Colon (tissue), 2 donors: ENCODE results near the gene RNF8.
A peak's percentile ranks its signal among the peaks of the same experiment; 100 is the strongest.
"Not testable (repeated sequence)": the region's sequence is repeated elsewhere in the genome, so short reads cannot be mapped to it uniquely, and the experiment has no call there.

Experiments
- FAIRE-seq: peaks from 2 replicates; lab custom pipeline; 2012; peaks lifted over from hg19 to GRCh38; lab: Jason Lieb, UNC
- donor health status: control.
- donor health status: control.

RNF8 gene, protein sequence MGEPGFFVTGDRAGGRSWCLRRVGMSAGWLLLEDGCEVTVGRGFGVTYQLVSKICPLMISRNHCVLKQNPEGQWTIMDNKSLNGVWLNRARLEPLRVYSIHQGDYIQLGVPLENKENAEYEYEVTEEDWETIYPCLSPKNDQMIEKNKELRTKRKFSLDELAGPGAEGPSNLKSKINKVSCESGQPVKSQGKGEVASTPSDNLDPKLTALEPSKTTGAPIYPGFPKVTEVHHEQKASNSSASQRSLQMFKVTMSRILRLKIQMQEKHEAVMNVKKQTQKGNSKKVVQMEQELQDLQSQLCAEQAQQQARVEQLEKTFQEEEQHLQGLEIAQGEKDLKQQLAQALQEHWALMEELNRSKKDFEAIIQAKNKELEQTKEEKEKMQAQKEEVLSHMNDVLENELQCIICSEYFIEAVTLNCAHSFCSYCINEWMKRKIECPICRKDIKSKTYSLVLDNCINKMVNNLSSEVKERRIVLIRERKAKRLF

DNA sequence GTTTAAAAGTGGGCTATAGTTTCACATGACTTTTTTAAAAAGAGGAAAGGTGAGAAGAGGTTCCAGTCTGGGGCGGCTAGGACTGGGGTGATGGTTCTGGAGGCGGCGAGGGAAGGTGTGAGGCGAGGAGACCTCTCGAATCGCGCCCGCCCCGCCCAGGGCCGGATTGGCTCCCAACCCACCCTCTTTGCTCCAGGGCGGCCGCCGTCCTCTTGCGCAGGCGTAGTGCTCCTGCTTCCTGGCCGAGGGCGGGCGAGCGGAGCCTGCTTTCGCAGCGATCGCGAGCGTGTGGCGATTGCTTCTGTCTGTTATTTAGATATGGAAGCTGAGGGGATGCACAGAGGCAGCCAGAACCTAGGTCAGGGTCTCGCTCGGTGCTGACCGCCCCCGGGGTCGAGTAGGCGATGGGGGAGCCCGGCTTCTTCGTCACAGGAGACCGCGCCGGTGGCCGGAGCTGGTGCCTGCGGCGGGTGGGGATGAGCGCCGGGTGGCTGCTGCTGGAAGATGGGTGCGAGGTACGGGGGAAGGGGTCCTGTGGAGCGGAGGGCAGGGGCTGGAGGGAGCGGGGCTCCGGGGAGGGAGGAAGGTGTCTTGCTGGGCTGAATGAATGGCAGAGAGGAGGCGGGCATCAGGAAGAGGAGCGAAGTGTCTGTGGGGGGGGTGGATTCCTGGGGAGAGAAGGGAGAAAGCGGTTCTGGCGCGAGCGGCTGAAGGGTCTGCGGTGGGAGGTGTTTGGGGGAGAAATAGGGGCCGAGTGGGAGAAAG lies at the start of gene RNF8:
RNF8 (plus strand) TSS at position 223 of the 765 bp plus-strand sequence; CDS start at position 405, 182 bp downstream.
- FAIRE-seq: no peak

DNA sequence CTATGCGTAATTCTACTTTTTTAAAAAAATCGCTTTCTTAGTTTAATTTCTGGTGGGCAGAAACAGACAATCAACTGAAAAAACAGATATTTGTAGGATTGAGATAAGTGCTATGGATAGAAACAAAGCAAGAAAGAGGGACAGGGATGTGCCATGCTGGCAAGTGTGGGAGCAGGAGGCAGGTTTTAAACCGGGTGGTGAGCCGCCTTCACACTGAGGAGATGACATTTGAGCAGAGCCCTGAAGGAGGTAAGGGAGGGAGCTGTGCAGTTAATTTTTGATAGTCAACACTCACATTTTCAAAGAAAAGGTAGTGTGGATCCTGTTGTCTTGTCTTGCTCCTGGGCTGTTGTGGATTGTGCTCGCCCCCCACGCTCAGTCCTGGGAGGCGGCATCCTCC lies 49.0 kb upstream of the RNF8 start:
- no peak for FAIRE-seq

DNA sequence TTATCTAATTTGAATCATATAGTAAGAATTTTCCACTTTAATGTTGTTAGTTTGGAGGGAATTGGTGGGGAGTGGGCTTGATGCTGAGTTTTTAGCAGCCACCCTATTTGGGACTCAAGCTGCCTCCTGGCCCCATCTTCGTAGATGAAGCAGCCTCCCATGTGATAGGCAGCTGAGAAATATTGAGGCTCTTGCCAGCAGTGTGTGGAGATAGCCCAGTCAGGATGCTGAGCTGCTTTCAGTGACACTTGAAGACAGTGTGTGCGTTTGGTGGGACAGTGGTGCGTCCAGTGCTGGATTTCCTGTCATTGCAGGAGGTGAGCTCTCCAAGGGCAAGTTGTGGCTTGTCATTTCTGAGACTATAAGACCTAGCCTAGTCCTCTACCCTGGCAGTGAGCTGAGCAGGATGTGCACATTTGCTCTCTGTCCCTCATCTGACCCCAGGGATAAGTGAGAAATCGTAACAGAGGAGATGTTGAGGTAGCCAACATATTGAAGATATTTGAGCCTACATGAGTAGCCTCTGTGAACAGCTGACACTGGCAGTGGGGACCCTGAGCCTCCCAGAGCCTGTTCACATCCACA lies 47.9 kb upstream of the RNF8 start:
- FAIRE-seq: no peak

DNA sequence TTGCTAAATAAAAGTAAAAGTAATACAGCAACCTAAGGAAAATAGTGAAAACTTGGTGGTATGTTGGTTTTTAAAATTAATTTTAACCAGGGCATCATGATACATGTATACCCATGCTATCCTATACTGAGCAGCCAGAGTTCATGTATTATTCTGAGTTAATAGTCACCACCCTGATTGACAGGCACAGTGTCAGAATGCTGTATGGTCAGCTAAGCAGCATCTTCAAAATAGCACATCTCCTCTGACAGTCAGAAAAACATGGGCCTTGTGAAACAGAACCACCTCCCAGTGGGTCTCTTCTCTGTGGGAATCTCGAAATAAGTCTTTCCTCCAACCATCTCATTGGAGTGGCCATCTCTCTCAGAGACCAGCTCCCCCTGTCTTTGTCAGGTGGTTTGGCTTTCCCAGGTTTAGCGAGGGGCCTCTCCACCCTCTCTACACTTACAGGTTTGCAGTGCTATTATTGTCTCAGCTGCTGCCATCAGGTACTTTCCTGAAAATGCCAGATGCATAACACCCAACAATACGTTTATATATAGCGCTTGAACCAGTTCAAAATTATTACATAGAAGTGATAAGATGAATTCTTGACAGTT lies 47.1 kb upstream of the RNF8 start:
- FAIRE-seq: no peak

DNA sequence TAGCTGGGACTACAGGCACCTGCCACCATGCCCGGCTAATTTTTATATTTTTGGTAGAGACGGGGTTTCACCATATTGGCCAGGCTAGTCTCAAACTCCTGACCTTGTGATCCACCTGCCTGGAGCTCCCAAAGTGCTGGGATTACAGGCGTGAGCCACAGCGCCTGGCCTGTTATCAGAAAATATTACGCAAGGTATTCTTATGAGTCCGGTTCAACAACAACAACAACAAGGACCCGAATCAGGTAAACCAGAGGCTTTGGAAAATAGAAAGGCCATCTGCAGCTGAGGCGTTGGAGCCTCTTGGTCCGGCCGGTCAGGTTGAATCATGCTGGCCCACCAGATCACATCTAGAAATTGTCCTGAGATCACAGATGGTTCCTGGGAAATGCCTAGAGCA lies 46.3 kb upstream of the RNF8 start:
- FAIRE-seq: not testable (repeated sequence)

DNA sequence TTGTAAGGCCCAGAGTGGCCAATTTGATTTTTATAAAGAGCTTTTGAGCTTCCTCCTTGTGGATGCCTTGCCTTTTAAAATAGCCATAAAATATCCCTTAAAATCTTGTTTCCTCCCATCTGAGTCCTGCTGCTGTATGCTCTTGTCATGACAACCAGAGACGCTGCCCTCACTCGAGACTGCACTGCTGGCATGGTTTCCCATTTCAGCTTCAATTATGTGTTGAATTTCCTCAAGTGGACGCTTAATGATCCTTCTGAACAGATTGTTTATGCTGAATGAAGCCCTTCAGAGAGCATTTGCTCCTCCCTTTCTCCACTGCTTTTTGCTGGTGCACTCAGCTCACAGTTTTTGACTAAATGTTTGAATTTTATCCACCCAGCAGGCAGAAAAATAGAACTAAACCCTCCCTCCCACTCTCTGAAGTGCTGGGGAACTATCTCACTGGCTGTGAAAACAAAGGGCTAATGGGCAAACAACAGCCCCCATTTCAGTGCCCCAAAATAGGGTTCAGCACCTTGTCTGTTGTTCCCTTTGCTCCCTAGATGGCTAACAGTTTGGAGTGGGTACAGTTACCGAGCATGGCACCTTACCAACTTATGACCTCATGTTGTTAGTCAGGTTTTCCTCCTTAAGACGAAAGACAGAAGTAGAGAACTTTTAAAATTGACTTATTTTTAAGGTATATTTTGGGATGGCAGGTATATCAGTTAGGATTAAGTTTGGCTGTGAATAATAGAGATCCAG lies 45.5 kb upstream of the RNF8 start:
- FAIRE-seq: no peak

DNA sequence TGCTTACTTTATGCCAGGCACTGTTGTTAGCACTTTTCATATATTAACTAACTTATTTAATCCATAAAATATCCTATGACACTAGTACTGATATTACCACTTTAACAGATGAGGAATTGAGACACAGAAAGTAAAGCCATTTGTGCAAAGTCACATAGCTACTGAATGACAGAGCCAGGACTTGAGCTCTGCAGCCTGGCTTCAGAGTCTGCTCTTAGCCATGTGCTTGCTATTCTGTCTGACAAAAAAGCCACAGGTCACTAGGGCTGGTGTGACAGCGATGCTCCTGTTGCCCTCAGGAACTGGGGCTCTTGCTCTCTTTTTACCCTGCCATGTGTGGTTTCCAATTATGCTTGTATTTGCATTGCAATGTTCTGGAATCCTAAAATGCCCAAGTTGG lies 44.7 kb upstream of the RNF8 start:
- FAIRE-seq: no peak

DNA sequence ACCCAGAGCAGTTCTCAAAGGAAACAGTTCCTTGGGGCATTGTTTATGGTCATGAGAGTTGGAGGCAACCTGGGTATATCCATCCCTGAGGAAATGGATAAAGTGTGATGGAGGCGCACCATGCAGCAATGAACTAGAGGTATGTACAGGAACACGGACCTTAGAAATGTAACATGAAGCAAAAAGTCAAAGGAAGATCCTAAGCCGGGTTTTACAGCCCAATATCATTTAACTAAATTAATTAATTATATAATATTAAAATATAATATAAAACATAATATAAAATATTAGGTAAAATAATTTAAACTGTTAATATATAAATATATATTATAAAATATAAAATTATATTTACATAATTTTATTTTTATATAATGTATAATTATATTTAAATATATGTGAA lies 44.1 kb upstream of the RNF8 start:
- FAIRE-seq: peak; percentile 95

DNA sequence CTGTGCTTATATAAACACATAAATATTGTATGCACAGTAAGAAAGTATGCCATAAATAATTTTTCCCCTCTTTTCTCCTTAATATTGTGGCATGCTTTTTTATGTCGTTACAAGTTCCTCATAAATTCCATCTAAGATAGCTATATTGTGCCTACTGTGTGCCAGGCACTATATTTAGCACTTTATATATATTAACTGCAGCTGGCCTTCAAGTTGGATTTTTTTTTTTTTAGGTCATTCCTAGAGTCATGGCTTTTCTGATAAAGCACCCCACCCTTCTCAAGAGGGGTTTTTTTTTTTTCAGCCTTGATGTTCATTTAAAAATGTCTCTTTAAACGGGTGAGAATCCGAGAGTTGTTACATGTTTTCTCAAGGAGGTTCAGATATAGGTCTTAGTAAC lies 42.8 kb upstream of the RNF8 start:
- no peak for FAIRE-seq

DNA sequence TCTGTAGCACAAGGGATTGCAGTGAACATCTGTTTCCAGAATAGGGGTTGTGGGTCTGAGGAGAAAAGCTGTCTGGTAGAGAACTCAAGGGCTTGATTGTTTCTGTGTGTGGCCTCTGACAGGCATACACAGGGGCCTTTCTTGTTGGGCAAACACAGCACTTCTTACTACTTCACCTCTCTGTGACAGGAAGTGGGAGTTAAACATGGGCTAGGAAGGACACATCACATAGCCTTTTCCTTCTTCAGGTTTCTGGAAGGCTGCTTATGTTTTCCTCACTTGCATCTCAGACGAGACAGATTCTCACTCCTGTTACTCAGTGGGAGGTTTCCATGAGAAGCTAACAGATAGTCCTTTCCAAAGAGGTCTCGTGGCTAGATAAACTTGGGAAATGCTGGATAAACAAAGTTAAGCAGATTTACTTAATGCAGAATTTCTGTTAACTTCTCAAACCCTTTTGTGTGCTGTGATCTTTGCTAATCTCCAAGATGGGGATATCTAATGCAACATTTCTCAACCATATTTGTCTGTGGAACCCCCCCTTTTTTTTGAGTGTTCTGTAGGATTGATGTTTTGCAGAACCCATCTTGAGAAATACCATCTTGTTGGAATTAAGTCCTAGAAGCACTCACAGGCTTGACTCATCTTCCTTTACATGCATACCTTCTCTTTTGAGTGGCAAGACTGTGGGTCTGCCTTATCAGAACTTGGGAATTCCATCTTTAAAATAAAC lies 41.9 kb upstream of the RNF8 start:
- FAIRE-seq: no peak

DNA sequence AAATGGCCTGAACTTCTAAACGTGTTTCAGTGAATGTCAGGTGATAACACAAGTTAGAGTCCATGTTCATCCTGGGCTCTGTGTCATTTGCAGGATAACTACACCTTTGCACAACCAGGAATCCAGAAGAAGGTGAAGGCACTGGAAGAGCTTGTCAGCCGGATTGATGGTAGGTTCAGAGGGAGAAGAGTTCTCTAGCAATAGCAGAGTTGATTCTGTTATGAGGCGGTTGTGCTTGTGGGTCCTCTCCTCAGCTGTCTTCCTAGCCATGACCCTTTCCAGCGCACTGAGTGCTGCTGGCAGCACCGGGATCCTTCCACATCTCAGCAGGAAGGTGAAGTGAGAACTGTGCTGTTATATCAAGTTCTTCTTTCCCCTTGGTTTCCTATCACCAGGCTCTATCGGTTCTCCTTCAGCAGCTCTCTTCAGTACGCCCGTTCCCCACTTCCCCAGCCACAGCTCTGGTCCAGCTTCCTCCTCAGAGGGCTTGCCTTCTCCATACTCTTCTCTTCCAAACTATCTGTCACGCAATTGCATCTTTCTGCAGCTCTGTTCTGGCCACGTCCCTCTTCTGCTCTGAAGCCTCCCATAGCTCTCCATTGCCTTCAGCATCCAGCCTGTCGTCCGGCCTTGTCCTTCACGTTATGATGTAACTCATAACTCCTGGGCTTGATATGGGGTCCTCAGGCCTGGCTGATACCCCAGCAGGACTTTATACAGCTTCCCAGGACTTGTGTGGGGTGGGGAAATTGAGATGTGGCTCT lies 39.9 kb upstream of the RNF8 start:
- no peak for FAIRE-seq

DNA sequence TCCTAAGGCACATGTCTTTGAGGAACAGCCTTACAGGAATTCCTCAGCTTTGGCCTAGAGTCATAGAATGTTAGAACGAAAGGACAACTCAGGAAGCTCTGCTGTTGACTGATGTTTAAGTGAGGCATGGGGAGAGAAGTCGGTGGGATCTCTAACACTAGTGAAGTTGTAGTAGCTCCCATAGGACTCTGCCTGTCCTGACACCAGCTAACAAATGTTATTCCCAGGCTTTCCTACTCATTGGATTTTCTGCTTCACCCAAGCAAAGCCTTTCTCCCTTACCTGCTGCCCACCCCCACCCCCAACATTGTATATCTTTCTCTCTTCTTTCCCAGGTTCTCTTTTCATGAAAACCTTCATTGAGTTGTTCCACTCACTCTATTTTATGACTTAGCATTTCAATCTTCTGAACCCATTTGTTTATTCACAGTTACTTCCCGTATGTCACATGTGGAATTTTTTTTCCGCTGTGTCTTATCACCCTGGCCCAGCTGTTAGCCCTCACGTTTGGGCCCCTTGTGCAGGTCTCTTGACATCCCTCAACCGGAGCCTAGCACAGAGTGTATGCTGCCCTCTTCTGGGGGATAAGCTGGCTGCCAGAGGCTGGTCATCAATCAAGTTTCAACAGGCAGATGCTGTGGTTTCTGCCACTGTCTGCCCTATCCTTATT lies 39.2 kb upstream of the RNF8 start:
- FAIRE-seq: no peak

DNA sequence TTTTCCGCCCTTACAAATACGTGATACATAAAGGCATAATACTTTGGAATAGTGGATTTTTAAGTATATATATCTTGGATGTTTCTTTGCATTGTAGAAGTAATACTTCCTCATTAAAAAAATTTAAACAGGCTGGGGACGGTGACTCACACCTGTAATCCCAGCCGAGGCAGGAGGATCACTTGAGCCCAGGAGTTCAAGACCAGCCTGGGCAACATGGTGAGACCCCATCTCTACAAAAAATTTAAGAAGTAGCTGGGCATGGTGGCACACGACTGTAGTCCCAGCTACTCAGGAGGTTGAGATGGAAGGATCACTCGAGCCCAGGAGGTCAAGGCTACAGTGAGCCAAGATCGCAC lies 38.6 kb upstream of the RNF8 start:
- no peak for FAIRE-seq

DNA sequence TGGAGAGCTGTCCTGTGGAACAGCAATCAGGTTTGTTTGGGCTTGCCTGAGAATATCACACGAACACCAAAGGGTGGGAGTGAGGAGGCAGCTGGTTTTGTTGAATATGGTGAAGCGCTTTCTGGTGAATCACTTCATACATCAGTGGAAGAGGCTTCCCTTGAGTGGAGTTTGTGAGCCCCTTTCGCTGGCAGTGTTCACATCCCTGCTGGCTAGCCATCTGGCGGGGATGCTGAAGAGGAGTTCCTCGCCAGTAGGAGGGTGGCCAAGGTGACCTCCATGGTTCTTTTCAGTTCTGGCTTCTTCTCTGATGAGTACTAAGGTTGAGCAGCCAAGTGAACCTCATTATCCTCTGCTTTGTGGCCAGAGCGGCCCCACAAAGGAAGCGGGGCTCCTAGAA lies 37.7 kb upstream of the RNF8 start:
- no peak for FAIRE-seq

DNA sequence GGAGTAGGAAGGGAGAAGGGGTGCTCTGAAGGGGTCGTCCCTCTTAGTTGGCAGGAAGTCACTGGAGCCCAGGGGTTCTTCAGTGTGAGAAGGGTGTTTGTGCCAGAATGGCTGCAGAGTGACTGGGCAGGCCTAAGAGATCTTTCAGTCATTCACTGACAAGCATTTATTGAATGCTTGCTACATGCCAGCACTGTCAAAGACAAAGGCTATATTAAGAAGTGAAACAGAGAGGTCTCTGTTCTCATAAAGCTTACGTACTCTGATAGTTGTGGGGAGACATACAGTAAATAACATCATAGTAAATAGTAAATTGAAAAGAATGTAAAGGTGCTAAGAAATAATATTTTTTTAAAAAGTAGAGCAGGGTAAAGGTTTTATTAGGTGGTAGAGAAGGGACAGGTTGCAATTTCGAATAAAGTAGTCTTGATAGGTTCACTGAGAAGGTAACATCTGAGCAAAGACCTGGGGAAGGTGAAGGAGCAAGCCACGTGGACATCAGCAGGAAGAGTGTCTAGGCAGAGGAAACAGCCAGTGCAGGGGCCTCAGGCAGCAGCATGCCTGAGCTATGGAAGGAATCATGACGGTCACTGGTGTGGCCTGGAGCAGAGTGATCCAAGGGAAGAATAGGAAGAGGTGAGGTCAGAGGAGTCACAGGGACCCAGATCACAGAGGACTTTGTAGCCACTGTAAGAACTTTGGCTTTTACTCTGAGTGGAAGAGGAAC lies 36.3 kb upstream of the RNF8 start:
- no peak for FAIRE-seq

DNA sequence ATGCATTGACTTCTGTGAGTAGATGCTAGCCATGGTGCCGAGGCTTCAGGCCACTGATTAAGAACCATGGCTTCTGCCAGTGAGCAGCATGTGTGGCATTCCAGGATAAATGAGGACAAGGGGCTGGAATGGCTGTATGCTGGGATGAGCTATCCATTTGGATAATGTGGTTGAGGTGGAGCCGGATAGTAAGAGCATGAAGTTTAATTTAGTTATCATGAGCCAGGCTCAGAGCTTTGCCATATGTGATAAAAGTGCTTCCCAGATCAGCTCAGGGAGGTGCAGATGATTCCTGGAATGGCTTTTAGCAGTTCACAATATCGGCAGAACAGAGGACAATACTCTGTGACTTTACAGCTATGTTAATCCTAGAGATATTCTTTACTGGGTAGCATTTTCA lies 34.6 kb upstream of the RNF8 start:
- FAIRE-seq: no peak

DNA sequence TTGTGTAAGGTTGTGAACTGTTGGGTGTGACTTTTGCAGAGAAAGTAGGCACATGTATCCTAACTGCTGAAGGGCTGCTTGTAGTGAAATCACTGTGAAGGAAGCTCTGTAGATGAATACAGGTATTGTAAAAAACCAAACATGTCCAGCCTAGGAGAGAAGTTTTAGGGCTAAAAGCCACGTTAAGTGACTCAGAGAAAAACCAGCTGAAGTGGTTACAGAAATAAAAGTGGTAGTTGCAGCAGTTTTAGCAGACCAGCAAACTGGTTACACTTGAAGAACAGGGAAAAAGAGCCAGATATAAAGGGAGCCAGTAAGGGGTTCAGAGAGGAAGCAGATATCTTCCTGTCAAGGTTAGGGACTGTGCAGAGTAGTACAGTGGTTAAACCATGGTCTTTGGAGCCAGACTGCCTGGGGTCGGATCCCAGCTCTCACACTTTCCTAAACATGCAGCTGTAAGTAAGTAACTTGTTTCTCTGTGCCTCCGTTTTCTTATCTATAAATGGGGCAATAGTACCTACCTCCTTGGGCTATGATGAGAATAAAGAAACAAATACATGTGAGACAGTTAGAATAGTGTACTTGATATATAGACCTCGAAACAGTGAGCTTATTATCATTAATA lies 33.8 kb upstream of the RNF8 start:
- no peak for FAIRE-seq

DNA sequence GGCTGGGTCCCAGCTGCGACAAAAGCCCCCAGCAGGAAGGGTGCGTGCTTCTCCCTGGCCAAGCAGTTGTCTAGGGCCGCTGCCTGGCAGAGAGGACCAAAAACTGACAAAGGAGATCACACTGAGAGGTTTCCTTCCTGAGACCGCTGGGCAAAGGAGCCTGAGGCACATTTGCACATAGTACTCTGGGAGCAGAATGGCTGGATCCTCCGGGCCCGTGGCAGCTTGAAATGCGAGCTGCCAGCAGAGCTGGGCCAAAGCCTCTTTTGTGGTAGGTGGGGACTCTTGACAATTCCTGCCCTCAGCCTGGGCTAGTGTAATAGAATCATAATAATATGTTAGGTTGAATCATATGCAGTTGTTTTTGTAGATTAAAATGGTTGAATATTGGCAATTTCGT lies 33.1 kb upstream of the RNF8 start:
- no peak for FAIRE-seq

DNA sequence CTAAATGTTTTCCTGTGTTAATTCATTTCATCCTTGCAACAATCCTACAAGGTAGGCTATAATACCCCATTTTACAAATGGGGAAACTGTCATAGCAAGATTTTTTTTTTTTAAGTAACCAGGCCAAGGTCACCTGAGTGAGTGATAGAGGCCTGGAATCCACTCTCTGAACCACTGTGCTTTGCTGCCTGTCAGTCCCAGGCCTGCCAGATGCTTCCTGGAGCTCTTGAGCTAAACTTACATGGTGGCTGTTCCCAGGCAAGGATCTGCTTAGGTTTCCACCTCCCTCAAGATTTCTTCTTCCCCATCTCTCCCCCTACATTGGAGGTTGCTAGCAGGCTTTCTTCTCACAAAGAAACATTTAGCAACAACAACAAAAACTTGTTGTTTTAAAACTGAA lies 32.7 kb upstream of the RNF8 start:
- FAIRE-seq: no peak
